RPMI7951 (cell line): ENCODE measurements around the gene DDIAS. TPM values are rescaled to one million over a fixed set of nuclear protein-coding genes. Genes with fewer than 3 reads are reported as not detected.
"Not testable (repeated sequence)": the region's sequence is repeated elsewhere in the genome, so short reads cannot be mapped to it uniquely, and the experiment has no call there.

ENCODE experiments used
- DNase-seq: peaks from one replicate; pipeline ENCODE4 v3.0.0-alpha.2; 2012; ENCODE audit warnings: low read depth
- total RNA-seq: library from RNA; depleted of rRNA; stranded (reverse); fragments of >200 nt; shearing (Covaris generic); gene quantifications from 2 replicates; pipeline ENCODE4 v1.2.3, GENCODE V29; 2014; rRNA removed

DDIAS gene, protein sequence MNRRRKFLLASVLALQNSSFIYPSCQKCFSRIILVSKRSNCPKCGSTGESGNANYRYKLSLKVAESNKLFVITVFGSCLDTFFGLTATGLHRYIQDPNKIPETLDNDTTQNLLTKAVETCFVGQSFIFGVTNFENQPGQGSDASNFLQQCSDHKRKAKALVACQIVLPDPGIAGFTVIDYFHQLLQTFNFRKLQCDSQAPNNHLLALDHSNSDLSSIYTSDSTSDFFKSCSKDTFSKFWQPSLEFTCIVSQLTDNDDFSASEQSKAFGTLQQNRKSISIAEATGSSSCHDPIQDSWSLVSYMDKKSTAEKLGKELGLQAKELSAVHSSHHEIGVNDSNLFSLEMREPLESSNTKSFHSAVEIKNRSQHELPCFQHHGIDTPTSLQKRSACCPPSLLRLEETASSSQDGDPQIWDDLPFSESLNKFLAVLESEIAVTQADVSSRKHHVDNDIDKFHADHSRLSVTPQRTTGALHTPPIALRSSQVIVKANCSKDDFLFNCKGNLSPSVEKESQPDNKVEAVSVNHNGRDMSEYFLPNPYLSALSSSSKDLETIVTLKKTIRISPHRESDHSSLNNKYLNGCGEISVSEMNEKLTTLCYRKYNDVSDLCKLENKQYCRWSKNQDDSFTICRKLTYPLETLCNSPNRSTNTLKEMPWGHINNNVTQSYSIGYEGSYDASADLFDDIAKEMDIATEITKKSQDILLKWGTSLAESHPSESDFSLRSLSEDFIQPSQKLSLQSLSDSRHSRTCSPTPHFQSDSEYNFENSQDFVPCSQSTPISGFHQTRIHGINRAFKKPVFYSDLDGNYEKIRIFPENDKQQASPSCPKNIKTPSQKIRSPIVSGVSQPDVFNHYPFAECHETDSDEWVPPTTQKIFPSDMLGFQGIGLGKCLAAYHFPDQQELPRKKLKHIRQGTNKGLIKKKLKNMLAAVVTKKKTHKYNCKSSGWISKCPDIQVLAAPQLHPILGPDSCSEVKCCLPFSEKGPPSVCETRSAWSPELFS
- total RNA-seq = 23.4 and 25.1 TPM in 2 replicates

DNA sequence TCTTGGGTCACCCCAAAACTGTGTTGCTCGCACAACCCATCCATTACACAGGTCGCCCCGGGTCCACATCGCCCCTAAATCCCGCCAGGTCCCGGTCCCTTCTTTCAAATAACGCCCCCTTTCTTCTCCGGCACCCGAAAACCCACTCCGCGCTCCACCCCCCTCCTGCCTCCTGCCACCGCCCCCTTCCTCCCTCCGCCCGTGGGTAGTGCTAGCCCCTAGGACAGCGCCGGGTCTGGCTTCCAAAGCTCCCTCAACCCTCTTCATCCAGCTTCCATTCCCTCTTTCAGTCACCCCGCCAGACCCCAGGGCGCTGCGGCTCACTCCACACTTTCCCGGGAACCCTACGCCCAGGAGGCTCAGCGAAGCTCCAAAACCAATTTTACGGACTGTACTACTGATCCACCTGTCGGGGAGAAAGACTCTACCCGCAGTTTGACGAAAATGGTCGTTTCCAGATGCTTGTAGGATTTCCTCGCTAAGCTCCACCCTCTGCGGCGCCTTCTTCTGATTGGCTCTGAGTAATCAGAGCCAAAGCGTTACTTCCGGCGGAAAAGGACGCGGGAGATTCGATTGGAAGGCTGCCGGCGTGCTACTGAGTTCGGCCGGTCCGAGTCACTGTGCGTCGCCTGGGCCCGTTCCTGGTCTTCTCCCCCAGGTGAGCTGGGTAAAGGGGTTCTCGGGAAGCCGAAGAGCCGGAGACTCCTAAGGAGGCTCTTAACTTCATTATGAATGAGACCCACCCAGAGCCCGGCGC, at the start of gene DDIAS:
DDIAS (plus strand) TSS at position 572 of the 757 bp plus-strand sequence. CDS start 13,003 bp downstream, outside the sequence.
- DNase-seq = peak; percentile 97

DNA sequence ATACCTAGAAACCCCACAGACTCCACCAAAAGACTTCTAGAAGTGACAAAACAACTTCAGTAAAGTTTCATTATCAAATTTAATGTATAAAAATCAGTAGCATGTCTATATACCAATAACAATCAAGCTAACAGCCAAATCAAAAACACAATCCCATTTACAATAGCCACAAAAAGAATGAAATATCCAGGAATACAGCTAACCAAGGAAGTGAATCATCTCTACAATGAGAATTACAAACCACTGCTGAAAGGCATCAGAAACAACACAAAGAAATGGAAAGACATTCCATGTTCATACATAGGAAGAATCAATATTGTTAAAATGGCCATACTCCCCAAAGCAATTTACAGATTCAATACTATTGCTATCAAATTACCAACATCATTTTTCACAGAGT, 47.3 kb upstream of the DDIAS start:
- DNase-seq = peak; percentile 18

DNA sequence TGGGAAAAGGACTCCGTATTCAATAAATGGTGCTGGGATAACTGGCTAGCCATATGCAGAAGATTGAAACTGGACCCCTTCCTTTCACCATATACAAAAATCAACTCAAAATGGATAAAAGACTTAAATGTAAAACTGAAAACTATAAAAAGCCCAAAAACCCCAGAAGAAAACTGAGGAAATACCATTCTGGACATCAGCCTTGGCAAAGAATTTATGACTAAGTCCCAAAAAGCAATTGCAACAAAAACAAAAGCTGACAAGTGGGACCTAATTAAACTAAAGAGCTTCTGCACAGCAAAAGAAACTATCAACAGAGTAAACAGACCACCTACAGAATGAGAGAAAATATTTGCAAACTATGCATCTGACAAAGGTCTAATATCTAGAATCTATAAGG, 46.6 kb upstream of the DDIAS start:
- not testable (repeated sequence) for DNase-seq

DNA sequence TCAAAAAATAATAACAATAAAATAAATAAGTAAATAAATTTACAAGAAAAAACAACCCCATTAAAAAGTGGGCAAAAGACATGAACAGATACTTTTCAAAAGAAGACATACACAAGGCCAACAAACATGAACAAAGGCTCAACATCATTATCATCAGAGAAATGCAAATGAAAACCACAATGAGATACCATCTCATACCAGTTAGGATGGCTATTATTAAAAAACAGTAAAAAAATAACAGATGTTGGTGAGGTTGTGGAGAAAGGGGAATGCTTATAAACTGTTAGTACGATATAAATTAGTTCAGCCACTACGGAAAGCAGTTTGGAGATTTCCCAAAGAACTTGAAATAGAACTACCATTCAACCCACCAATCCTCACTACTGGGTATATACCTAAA, 45.9 kb upstream of the DDIAS start:
- DNase-seq = no peak

DNA sequence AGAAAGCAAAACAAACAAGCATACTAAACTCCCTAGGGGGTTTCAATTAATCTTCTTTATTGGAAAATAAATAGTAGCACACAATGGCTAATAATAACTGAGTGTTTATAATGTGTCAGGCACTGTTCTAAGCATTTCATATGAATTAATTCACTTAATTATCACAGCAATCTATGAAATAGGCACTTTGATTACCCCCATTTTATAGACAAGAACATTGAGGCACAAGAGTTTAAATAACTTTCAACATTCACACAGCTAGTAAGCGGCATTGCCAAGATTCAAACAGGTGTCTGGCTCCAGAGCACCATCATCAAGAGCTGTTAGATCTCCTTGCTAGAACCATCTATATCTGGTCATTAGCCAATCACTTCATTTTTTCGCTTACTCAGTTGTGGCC, 44.4 kb upstream of the DDIAS start:
- no peak for DNase-seq

DNA sequence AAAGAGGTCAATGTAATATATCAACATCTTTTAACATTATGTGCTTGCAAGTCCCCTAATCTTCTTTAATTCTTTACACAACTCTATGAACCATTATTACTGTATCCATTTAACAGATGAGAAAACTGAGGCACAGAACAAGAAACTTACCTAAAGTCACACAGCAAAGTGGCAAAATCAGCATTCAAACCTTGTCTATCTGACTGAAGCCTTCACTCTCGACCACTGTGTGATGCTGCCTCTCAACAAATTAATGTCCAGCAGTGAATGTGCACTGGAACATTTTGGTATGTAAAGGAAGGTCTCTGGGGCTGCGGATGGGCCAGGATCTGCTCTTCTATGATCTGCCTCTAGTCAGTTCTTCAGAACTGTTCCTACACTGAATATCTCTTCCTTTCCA, 43.4 kb upstream of the DDIAS start:
- DNase-seq = no peak

DNA sequence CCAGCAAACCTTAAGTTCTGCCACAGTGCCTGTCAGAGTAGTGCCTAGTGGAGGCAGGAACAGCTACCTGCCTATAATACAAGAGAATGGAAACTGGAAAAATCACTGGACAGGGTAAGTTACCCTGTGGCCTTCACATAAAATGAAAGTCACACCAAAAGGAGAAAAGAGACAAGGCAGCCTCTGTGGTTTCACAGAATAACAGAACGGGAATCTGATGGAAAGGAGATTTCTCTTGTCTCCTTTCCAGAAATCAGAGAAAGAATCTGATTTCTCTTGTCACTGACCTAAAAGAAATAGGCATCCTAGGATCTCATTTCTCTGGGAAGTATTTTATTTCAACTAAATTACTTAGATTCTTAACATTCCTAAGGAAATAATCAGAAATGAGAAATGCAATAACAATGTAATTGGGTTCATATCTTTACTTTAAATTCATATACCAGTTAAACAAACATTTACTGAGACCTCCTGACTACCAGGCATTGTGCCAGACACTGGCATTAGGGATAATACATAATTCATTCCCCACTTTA, 42.9 kb upstream of the DDIAS start:
- peak; percentile 64 for DNase-seq

DNA sequence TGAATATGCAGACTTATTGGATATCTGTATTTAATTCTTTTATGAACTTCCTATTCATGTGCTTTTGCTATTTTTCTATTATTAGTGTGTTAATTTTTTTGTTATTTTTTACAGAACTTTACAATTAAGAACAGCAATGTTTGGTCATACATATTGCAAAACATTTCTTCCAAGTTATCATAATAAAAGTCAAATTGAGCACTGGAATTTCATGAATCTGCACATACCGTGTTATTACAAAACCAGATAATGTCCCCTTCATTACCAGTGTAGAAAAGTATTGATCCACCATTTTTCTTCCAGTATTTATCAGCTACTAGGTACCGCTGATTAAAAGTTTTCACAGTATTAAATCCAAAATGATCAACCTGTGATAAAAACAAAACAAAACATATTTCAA, 41.8 kb upstream of the DDIAS start:
- no peak for DNase-seq

DNA sequence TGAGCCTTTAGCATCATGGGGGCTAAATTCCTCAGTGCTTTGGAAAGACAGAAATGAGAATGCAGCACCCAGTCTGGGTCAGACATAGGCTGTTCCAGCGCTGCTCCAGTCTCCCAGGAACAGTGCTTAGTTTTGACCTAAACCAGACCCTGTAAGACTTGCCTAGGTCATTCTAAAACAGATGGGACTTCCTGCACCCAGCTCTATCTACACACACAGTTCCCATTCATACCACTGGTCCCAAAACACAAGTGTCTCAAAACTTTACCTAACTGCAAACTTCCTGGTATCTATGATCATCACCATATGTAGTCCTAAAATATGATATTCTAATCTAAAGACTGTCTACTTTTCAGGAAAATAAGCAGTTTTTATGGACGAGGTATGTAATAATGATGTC, 39.2 kb upstream of the DDIAS start:
- DNase-seq = no peak

DNA sequence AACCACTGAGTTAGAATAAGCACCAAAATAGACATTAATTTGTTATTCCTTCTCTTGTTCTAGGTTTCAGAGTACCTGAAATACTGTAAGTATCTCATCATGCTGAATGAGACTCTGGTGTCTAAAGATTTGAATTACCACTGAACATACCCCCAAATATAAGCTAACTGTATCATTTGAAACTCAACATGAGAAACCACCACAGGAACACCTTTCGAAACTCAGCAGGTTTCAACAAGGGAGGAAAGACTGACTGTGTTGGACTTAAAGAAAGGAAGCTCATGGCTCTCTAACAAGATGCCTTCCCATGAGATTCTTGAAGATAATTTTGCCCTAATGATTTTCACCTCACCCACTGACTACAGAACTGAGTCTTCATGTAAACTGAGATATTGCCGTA, 38.3 kb upstream of the DDIAS start:
- DNase-seq = no peak

DNA sequence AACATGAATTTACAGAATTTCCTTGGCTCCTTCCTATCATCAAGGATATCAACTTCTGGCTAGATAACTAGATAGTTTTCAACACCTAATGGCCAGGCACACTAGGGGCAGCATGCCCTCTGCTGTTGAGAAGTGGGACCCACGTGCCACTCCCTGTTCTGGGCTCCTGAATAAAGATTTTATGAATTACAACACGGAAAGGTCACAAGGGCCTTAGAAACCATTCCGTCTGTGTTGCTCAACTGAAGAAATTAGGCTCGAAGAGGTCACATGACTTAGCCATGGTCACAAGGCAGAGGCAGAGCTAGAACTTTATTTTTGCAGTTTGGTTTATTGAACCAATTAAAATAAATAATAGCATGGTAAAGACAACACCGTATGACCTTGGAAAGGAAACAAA, 37.3 kb upstream of the DDIAS start:
- peak; percentile 47 for DNase-seq

DNA sequence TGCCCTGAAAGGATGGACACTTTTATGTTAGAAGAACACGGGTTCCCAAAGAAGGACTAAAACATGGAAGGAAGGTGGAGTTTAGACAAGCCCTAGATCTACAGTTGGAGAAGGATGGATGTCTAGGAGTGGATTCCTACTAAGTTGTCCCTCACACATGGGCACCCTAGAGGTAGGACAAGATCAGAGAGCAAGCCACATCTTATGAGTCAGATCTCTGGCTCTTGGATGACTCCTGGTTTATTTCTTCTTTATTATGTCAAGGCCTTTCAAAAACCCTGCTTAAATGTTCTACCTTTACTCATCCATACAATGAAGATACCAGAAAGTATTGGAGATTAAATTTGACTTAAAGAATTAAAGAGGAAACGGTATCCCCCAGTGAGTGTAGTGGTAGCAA, 35.7 kb upstream of the DDIAS start:
- DNase-seq = peak; percentile 18

DNA sequence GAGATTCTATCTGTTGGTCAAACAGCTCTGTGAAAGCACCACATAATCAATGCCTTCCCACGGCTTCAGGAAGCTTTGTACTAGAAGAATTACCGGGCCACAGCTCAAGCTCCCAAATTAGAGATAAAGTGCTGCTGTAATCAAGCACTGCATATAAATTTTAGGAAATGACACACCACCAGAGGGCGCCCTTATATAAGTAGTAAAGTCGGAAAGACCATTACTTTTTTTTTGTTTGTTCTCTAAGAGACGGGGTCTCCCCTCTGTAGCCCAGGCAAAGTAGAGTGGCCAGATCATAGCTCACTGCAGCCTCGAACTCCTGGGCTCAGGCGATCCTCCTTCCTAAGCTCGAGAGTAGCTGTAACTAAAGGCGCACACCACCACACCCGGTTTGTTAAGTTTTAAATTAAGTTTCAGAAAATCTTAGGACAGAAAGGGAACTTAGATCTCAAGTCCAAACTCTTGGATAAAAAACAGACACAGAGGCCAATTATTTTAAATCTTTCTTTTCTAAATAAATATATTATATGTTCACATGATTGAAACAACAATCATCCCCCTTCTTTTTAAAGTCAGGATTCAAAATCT, 33.9 kb upstream of the DDIAS start:
- peak; percentile 70 for DNase-seq

DNA sequence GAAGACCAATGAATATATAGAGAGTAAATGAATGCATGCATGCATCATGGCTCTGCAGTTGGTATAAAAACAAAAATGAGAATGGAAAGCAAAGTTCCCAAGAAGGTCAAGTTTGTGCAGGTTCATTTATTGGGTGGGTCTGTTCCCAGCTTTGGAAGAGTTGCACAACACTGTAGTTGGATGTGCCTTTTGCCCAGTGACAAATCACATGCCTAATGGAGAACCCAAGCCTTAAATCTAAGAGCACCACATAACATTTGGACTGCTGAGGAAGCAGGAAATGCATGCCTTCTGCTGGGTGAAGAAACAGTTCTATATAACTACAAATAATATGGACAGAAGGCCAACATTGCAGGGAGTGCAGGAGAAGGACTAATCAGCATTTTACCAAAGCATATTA, 31.9 kb upstream of the DDIAS start:
- DNase-seq = no peak

DNA sequence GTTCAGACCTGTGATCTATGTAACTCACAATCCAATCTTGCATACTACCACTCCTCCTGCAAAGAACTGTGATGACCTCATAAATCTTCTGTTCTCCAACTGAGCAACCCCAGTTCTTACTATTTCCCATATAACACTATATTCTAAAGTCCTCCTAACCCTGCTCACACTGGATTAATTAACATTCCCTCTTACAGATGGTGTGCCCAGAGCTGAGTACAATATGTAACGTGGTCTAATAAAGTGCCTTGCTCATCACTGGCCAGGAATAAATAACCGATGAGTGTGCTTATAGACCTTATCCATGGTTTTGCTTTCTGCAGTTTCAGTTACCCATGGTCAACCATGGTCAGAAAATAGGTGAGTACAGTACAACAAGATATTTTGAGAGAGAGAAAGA, 29.9 kb upstream of the DDIAS start:
- DNase-seq = no peak

DNA sequence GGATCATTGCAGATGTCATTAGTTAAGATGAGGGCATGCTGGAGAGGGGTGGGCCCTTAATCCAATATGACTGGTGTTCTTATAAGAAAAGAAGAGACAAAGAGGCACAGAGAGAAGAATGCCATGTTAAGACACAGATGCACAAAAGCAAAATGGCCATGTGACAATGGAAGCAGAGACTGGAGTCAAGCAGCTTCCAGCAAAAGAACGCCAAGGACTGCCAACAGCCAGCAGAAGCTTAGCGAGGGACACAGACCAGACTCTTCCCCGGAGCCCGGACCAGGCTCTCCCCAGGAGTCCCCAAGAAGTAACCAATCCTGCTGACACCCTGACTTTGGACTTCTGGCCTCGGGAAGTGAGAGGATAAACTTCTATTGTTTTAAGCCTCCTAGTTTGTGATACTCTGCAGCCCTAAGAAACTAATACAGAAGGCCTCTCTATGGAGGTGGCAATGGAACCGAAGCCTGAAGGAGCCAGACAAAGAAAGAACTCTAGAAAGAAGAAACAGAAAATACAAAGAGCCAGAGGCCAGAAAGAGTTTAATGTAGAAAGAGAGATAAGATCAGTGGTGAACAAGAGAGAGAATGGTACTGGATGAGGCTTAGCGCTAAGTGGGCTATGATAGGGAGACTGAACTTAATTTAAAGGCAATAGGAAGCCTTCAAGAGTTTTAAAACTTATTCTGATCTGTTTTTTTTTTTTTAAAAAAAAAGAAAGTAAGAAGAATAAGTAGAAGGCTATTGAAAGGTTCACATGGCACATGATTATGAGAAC, 29.0 kb upstream of the DDIAS start:
- no peak for DNase-seq

DNA sequence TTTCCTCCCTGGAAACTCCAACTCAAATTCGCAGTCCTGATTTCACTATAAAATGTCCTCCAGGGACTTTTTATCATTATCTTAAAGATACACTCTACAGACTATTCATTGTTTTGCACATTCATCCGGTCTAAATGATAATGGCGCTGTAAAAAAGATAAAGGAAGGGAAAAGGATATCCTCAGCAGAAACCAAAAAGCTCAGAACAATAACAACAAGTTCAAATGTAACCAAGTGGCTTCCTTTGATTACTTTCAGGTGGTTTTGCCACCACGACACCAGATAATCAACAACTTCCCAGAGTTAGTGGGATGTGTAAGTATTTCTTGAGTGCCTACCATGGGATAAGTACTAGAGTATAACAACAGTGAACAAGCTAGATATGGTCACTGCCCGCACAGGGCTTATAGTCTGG, 27.6 kb upstream of the DDIAS start:
- no peak for DNase-seq

DNA sequence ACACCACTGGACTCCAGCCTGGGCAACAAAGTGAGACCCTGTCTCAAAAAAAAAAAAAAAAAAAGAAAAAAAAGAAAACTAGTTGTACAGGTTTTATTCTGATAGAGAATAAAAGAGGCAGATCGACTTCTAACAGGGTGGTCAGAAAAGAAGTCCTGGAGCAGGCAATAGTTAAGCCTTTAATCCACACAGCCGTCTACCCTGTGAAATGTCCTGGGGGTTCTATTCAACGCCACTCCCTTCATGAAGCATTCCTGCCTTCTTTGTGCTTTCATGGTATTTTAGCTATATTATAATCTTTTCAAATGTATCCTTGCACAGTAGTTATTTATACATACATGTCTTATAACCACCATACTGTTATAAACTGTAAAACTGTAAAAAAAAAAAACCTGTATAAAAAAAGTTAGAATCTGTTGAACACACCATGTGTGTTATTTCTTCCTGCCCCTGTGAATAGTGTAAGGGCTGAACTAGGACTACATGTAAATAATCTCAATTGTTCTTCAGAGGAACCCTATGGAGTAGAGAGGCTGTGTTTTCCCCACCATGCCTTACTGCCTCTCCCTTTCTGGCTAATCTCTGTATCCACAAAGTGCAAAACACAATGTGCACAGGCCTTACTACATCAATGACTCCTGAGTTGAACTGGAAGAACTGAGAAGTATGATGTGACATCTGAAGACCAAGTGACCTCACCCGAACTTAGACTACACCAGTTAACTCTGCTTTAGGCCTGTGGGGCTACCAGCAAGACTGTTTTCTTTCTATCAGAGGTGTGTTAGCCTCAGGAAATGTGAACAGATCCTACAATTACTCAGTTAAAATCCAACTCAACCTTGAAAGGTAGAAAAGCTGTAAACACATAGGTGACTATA, 26.7 kb upstream of the DDIAS start:
- DNase-seq = no peak

DNA sequence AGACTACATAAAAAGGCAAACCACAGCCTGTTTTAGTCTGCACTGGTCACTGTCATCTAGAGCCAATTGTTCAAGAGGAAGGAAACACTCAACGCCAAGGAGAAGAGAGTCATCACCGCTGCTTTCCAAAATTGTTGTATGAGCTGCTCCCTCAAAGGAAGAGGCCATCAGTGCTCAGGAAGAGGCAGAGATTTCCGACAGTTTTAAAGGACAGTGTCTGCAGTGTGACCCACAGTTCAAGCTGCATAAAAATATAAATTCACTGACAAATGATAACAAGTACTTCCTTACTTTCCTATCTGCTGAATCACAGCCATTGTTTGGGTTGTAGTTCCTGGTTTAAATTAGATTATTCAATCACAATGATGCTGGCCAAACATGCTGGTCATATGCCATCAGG, 17.7 kb upstream of the DDIAS start:
- no peak for DNase-seq
